ENCODE data around the gene KCNQ1OT1. TPM values are rescaled to one million over a fixed set of nuclear protein-coding genes. Genes with fewer than 3 reads are reported as not detected.

The KCNQ1OT1 gene
- total RNA-seq, 1 experiment from 2014 or later, result 1.2 TPM

- no peak overlapping the region for H2BK120ac ChIP-seq (ENCODE audit: low read depth, low read length, poor library complexity, severe bottlenecking)
- H3K23me2 ChIP-seq (ENCODE audit: insufficient read length, low read depth, low read length, poor library complexity, severe bottlenecking), result no peaks in the 10 kb centered on the region
- no peak overlapping the region for H3K4ac ChIP-seq (ENCODE audit: low read depth, low read length)
- no peak overlapping the region for H3K56ac ChIP-seq (ENCODE audit: insufficient read length, low read depth, low read length)
- H4K91ac ChIP-seq (ENCODE audit: insufficient read length, low read depth, low read length), result no peak overlapping the region
- H2AFZ ChIP-seq (ENCODE audit: low read length), result no peak overlapping the region
- TF ChIP-seq CTCF (conservative IDR thresholded peaks at IDR 0.05), result no peak
- no peak overlapping the region for H3K18ac ChIP-seq (ENCODE audit: insufficient read length, low read depth, low read length)
- no peak overlapping the region for H3K4me3 Mint-ChIP-seq
- no peaks in the 10 kb centered on the region for H3K36me3 Mint-ChIP-seq (ENCODE audit: insufficient read depth in 1 of 3, low read depth in 3 of 3)
- H2BK15ac ChIP-seq (ENCODE audit: low read depth, low read length), result no peak overlapping the region
- no peaks in the 10 kb centered on the region for H3K79me1 ChIP-seq (ENCODE audit: insufficient read depth, low read depth, low read length, poor library complexity, severe bottlenecking)
- no peak overlapping the region for H3K23ac ChIP-seq (ENCODE audit: insufficient read length, low read depth, low read length)
- DNase-seq, result no peak
- H3T11ph ChIP-seq (ENCODE audit: low read length), result no peak overlapping the region
- no peak overlapping the region for H3K4me2 ChIP-seq (ENCODE audit: insufficient read depth, insufficient read length, low read length)
- no peak overlapping the region; the same call in 1 of the 2 replicates for H3K14ac ChIP-seq (ENCODE audit: insufficient read depth, low read length)
- no peaks in the 10 kb centered on the region for H3K9me3 ChIP-seq (ENCODE audit: control insufficient read depth, low read depth, low read length)
- no peak overlapping the region for H2BK20ac ChIP-seq (ENCODE audit: low read depth, low read length, poor library complexity, severe bottlenecking)
- no peak overlapping the region for H3K27ac Mint-ChIP-seq
- H2BK12ac ChIP-seq (ENCODE audit: insufficient read length, low read depth, low read length), result no peak overlapping the region
- peaks cover 69% of the 10 kb centered on the region for H3K27me3 Mint-ChIP-seq (ENCODE audit: low read depth)
- H3K4me1 Mint-ChIP-seq, result peaks cover 0 to 2% of the 10 kb centered on the region in 2 experiments; a peak in 1 of 4 replicates
- no peak overlapping the region for H4K8ac ChIP-seq (replicated peaks; ENCODE audit: insufficient read length, low read depth, low read length)
- H3K4me1 ChIP-seq (ENCODE audit: insufficient read depth, low read length), result no peaks in the 10 kb centered on the region
- H2BK5ac ChIP-seq (ENCODE audit: insufficient read length, low read length), result no peak overlapping the region
- no peaks in the 10 kb centered on the region for H3K79me2 ChIP-seq (ENCODE audit: insufficient read depth, low read length)
- H3K27me3 ChIP-seq (ENCODE audit: insufficient read depth, low read length), result peaks cover 2% of the 10 kb centered on the region; the same call in 1 of the 2 replicates
- H4K5ac ChIP-seq (ENCODE audit: insufficient read length, low read depth, low read length), result no peak overlapping the region
- H3K27ac ChIP-seq (ENCODE audit: insufficient read length, low read depth, low read length), result no peak overlapping the region
- no peaks in the 10 kb centered on the region for H4K20me1 ChIP-seq (ENCODE audit: control insufficient read depth, insufficient read depth, insufficient read length)
- no CpG with 5 or more reads among the region's 23 CpGs for WGBS (ENCODE audit: extremely low coverage, insufficient read length, low lambda C conversion rate)
- H3K9ac ChIP-seq (ENCODE audit: extremely low read depth, insufficient read length, low read length), result no peak overlapping the region
- no peak overlapping the region for H2AK5ac ChIP-seq (ENCODE audit: insufficient read length, low read length)
- no peaks in the 10 kb centered on the region for H3K9me3 Mint-ChIP-seq
Measured at GRCh38 chr11:2571598-2572281, 128.1 kb downstream of the KCNQ1OT1 start.
